ENCODE data around the gene ATP6AP2. TPM values are rescaled to one million over a fixed set of nuclear protein-coding genes. Genes with fewer than 3 reads are reported as not detected.

ATP6AP2 gene
- polyA plus RNA-seq, 1 donor, result 92.7 TPM

DNA sequence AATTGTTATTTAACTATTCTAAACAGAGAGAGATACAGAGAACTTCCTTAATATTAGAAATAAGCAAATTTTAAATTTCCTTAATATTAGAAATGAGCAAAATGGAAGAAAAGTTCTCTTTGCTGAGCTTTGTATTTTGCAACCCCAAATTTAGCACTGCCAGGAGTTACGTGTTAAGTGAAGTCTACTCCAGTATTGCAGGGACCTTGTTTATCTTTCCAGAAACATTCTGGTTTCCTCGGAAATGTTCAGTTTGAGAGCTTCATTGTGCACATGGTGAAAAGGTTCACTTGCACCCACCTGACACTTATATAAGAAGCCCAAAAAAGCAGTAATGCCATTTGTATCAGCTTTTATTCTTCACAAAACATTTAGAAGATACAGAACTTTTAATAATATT is 72.8 kb downstream of the ATP6AP2 start:
- no peak overlapping the region for H3K4me3 ChIP-seq (ENCODE audit: low read length)
- H3K36me3 ChIP-seq (ENCODE audit: control insufficient read depth, insufficient read depth, low read length), result peaks cover 31% of the 10 kb centered on the region
- WGBS (ENCODE audit: insufficient coverage, low lambda C conversion rate), result no CpG with 5 or more reads among the region's 2 CpGs
- H3K27me3 ChIP-seq (ENCODE audit: control insufficient read depth, insufficient read depth, low read length), result no peaks in the 10 kb centered on the region
- no peaks in the 10 kb centered on the region for H3K9me3 ChIP-seq (ENCODE audit: control insufficient read depth, low read depth, low read length)
- no peak for DNase-seq
- no peak overlapping the region for H3K27ac ChIP-seq (ENCODE audit: low read length)
- no peaks in the 10 kb centered on the region for H3K4me1 ChIP-seq (ENCODE audit: control insufficient read depth, insufficient read depth, low read length)

Other genes starting within 250 kb of the ATP6AP2 start
- not detected for gene MPC1L, start 42.5 kb downstream of the ATP6AP2 start, polyA plus RNA-seq
- gene CXorf38, start 66.6 kb downstream of the ATP6AP2 start, polyA plus RNA-seq, result 11.5 TPM
- 69.1 TPM for gene MED14, start 154.6 kb downstream of the ATP6AP2 start, polyA plus RNA-seq

All from large intestine (tissue), 3 donors.